Stimulated activated CD8-positive, alpha-beta memory T cell treated with anti-CD3 and anti-CD28 coated beads, Interleukin-7, amount 100 ng/mL, for 1 hour (primary cell): Measurements from ENCODE around the gene KBTBD6.
"Not testable (repeated sequence)": the region's sequence is repeated elsewhere in the genome, so short reads cannot be mapped to it uniquely, and the experiment has no call there.

Experiments used
- DNase-seq, 2 donors: peaks; one replicate each; pipeline ENCODE4 v3.0.0-alpha.2; 2020; ENCODE audit warnings: low read depth in 2 of 2

KBTBD6 gene

DNA sequence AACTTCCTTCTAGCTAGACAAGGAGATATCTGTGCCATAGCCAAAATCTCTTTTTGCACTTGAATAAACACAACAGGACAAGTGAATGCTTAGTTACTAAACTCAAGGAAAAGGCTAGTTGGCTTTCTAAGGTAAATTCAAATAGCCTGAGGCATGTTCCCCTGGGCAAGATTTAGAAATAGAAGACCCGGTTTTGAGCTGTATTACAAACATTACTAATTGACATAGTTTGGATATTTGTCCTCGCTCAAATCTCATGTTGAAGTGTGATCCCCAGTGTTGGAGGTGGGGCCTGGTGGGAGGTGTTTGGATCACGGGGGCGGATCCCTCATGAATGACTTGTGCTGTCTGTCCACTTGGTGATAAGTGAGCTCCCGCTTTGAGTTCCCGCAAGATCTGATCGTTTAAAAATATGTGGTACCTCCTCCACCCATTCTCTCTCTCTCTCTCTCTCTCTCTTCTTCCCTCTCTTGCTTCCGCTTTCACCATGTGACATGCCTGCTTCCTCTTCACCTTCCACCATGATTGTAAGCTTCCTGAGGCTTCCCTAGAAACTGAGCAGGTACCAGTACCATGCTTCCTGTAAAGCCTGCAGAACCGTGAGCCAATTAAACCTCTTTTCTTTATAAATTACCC lies 3.9 kb upstream of the KBTBD6 start:
- no peak for DNase-seq

DNA sequence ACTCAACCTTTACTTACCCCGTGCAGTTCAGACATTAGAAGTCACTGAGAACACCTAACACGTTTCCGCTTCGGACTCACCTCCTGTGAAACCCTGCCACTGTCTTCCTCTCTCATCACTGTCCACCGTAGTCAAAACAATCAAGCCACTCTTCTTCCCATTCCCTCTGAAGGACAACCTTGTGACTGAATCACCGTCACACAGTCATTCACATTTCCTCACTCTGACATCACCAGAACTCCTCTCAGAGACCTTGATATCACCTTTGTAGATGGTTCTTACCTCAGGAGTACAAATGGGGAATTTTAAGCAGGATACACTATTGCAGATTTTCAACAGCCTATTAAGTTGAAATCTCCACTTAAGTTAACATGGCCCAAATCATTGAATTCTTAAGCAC lies 1.3 kb upstream of the KBTBD6 start:
- no peak for DNase-seq

DNA sequence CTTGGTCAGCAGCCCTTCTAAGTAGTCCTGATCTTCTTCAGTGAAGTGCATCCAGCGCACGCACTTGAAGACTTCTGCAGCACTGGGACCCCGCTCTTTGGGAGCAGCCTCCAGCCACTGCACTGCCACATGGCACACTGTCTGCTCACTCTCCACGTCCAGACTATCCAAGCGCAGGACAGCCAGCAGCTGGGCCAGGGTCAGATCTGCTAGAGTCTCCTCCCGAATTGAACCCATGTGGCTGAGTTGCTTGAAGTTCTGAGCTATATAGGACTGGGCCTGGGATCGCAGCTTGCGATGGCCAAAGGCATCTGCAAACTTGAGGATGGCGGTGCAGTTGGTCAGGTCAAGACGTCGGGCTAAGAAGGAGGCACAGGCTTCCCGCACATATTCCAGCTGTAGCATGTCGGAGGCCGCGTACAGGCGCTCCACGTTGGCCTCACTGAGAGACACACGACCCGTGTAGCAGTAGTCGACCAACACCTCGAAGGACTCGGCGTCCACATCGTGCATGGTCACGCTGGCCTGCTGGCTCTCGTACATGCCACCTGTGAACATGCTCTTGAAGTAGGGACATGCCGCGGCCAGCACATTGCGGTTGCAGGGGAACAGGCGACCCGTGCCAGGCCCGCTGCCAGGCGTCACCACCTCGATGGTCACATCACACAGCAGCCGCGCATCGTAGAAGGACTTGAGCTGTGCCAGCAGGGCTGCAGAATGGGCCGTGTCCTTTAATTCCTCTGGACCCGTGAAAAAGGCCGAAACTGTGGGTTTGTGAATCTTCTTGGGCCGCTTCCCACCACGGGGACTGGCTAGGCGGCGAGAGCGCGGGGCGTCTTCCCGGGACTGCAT lies 716 bp downstream of the KBTBD6 start:
- DNase-seq: not testable (repeated sequence)

DNA sequence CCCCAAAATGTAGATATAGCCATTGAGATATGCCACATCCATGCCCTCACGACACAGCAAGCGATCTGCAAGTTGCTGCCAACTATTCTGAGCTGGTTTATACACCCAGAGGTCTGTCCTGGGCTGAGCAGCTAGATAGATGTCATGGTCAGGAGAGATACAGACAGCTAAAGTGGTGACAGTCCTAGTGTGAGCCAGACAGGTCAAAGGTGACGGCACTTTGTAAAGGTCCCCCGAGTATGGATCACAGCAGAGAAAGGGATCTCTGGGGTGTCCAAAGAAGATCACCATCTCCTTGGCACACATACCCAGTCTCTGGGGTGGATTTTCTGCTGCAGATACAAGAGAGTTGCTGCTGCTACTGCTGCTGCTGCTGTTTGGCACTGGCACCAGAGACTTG lies 1.4 kb downstream of the KBTBD6 start:
- DNase-seq: not testable (repeated sequence)

DNA sequence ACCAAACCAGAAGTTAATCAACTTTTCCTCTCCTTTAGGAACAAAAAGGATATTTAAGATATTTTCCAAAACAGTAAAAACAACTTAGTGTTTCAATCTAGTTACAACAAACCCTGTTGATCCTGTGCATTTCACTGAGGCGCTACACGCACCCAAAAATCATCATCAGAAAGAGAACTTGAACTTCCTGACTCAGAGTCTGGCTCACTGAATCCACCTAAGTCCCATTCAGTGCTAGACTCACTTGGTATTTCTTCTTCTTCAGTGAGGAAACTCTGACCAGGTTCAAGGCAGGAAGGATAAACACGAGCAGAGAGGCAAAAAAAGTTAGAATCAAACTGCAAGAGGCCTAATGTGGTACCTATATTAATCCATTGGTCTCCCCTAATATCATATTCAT lies 2.2 kb downstream of the KBTBD6 start:
- DNase-seq: no peak

DNA sequence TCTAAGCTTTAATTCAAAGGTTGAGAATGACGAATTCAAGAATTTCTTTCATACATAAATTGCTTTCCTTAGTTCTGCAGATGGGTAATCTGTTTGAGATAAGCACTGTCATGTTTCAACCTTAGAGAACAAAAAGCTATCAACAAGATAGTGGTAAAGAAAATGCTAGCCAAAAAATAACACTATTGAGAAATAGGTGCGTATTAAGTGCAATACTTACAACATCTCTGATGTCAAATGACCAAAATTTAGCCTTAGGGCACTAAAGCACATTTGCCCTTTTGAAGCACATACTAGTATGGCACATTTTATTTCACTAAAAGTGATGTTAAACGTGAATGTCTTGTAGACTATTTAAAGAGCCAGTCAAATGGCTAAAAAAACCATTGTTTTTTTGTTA lies 4.9 kb downstream of the KBTBD6 start:
- DNase-seq: no peak

DNA sequence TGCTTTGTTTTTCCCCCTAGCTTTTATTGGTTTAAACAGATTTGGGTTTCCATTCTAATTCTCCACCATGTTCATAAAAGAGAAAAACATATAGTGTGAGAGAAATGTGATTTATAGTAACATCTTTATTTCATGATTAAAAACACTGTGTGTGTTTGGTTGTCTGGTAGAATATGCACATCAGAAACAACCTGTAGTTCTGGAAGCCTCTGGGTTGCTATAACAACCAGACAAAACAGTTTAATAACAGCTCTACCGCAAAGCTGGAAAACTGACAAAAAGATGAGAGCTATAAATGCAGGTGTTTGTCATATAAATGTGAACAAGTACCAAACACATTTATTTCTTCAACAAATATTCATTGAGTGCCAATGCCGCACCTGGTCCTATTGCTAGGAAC lies 9.8 kb downstream of the KBTBD6 start:
- DNase-seq: no peak

DNA sequence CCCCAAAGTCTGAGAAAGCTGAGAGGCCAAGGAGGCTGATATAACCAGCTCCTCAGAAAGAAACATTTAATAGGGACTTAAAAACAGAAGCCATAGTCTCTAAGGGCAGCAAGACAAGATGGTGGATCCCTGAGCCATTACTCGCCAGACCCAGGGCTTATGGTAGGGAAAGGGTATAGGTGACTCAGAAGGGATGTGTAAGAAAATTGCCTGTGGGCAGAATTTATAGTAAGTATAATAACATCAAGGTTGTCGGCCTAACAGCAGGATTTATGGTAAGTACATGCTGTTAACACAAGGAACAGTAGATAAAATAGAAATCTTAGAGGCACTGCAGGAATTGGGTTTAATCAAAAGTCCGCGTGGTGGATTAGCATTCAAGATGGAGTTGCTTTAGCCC lies 14.7 kb downstream of the KBTBD6 start:
- no peak for DNase-seq

DNA sequence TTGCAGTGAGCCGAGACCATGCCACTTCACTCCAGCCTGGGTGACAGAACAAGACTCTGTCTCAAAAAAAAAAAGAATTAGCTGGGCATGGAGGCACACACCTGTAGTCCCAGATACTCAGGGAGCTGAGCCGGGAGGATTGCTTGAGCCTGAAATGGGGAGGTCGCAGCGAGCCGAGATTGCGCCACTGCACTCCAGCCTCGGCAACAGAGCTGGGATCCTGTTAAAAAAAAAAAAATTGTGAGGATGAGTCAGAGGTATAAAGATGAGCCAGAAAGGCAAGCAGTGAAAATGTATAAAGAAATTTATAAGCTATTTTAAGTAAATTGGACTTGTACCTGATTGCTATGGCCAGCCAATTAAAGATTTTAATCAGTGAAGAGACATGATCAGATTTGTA lies 21.1 kb downstream of the KBTBD6 start:
- no peak for DNase-seq

DNA sequence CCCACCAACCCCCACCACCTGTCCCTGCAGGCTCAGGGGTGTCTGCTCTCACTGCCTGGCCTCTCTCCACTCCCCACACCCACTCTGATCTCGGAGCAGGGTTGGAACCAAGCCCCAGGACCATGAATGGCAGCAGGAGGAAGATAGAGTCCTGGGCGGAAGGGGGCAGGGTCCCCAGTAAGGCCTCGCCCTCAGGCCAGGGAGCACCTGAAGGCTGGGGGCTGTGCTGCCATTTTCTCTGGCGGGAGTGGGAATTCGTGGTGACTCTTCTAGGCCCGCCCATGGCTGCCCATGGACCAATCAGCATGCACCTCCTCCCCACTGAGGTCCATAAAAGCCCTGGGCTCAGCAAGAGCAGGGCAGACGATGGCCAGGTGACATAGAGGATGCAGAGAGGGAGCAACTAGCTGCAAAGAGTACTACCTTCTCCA lies 25.0 kb downstream of the KBTBD6 start:
- DNase-seq: no peak

DNA sequence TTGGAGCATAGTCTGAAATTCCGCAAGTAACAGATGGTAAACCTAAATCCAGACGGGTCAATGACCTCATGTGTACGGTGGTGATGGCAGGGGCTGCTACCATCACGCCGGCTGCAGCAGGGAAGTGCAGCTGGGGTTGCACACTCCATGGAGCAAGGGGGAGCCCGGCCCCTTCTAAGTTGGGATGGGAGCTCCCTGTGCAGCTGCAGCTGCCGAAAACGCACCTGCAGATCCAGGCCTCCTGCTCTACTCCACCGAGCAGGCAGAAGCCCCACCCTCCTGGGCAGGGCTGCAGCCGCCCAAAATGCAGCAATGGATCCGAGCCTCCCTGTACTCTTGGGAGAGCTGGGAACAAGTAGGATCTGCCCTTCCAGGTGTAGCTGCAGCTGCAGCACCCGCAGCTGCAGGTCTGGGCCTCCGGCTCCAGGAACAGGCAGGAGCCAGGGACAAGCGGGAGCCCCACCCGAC lies 25.5 kb downstream of the KBTBD6 start:
- no peak for DNase-seq

DNA sequence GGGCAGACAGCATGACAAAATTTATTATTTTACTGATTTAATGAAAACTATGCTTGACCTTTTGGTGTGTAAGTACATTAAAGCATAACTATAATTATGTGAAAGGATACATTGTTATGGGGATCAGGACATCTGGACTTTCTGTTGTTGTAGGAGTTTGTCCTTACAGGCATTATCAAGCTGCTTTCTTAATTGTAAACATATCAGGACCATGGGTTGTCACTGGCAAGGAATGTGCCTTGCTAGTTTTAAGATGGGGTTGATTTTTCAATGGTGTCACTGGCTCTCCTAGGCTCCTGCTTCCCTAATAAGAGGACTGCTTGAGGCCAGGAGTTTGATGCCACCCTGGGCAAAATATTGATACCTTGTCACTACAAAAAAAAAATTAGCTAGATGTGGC lies 32.6 kb downstream of the KBTBD6 start:
- DNase-seq: no peak

DNA sequence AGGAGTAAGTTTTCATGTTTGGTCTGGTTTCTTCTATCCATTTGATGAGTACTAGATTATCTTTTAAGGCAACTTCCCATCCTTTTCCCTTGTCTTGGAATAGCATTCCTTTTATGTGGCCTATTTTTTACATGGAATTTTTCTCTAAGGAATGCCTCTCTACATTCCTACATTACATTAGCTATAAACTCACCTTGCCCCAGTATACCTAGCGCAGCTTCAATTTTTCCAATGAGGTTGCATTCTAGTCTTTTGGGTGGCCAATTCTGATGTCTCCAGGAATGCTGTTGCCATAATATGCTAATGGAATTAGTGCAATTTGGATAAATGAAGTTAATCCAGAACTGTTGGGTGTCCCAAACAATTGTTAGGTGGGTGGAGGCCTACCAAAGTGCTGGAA lies 33.8 kb downstream of the KBTBD6 start:
- no peak for DNase-seq

DNA sequence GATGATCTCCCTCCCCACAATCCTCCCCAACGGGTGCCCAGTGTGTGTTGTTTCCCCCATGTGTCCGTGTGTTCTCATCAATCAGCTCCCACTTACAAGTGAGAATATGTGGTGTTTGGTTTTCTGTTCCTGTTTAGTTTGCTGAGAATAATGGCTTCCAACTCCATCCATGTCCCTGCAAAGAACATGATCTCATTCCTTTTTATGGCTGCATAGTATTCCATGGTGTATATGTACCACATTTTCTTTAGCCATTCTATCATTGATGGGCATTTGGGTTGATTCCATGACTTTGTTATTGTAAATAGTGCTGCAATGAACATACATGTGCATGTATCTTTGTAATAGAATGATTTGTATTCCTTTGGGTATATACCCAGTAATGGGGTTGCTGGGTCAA lies 36.9 kb downstream of the KBTBD6 start:
- DNase-seq: not testable (repeated sequence)

DNA sequence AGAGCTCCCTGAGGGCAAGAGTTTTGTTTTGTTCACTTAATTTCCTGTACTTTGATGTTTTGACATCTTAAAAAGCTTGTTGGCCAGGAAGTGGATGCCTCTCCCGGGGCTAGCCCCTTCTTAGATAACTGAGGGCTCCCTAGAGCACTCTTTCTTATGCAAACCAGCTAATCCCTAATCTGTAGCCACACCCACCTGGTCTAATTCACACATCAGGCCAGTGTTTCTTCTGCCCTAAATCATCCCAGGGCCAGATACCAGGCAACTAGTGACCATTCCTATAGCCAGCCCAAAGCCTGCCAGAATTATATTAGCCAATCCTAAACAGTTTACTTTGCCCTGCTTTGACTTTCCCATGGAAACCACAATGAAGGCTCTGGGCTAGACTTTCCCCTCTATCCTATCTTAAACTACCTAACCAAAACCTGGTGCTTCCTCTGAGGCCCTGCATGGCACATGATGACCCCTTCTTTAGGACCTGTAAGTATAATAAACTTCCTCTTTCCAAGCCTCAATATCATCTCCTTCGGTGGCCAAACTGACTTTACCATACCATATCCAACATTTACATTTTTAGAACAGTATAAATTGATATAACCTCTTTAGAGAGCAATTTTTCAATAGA lies 46.5 kb downstream of the KBTBD6 start:
- no peak for DNase-seq

DNA sequence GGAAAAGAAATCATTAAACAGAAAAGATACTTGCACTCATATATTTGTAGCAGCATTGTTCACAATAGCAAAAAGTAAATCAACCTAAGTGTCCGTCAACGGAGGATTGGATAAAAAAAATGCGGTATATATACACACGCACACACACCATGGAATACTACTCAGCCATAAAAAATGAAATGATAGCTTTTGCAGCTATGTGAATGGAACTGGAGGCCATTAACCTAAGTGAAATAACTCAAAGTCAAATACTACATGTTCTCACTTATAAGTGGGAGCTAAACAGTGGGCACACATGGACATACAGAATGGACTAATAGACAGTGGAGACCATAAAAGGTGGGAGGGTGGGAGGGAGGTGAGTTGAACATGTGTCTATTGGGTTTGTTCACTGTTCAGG lies 52.9 kb downstream of the KBTBD6 start:
- DNase-seq: no peak
